Measurements from ENCODE around the gene CT55. TPM values are rescaled to one million over a fixed set of nuclear protein-coding genes. Genes with fewer than 3 reads are reported as not detected.

CT55 gene
- total and polyA plus RNA-seq, 8 donors = not detected

GRCh38 chrX:135194684-135195083 lies 23.5 kb upstream of the CT55 start:
- TF ChIP-seq, protein P1, sequence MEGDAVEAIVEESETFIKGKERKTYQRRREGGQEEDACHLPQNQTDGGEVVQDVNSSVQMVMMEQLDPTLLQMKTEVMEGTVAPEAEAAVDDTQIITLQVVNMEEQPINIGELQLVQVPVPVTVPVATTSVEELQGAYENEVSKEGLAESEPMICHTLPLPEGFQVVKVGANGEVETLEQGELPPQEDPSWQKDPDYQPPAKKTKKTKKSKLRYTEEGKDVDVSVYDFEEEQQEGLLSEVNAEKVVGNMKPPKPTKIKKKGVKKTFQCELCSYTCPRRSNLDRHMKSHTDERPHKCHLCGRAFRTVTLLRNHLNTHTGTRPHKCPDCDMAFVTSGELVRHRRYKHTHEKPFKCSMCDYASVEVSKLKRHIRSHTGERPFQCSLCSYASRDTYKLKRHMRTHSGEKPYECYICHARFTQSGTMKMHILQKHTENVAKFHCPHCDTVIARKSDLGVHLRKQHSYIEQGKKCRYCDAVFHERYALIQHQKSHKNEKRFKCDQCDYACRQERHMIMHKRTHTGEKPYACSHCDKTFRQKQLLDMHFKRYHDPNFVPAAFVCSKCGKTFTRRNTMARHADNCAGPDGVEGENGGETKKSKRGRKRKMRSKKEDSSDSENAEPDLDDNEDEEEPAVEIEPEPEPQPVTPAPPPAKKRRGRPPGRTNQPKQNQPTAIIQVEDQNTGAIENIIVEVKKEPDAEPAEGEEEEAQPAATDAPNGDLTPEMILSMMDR (IDR thresholded peaks at IDR 0.05) = no peak
- no peak for TF ChIP-seq POLR2A (IDR thresholded peaks at IDR 0.05)
- no peak for TF ChIP-seq EP300 (IDR thresholded peaks at IDR 0.05)
- TF ChIP-seq POLR2AphosphoS5 (IDR thresholded peaks at IDR 0.05) = no peak
- no peak for DNase-seq
- Histone ChIP-seq H3K27me3 (peaks cover 0 to 6% (median 0%) of the 10 kb centered on the region in 3 donors), H3K27ac (no peak overlapping the region), H3K9me3 (no peaks in the 10 kb centered on the region), H3K4me3 (no peak overlapping the region), H3K4me1 (no peaks in the 10 kb centered on the region), H3K36me3 (no peaks in the 10 kb centered on the region)
- intact Hi-C loops (cut with DNase I; ENCODE audit: low total_unique reads) = no loop called here
- WGBS, 5 donors = 74 to 88% (median 85%) methylated on average over 12 to 16 of the region's 16 CpGs; no CpG with 5 or more reads in 1 of the 5 donors

DNA sequence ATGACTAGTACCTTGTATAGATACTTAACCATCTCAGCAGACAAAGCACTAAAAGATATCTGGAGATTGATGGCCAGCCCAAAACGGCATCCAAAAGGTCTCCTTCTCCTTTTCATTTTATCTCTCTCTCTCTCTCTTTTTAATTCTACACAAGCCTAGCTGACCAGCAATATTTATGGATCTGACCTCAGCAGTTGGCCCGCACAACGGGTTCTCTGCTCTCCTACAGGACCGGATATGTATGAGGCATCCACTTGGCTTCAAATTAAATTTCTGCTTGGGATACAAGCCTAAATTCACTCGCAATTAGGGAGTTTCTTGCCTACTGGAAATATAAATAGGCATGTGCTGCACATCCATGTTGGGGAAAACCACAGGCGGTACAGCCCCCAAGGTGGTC lies 22.5 kb upstream of the CT55 start:
- Histone ChIP-seq H3K4me1 (no peaks in the 10 kb centered on the region), H3K4me3 (no peak overlapping the region), H3K9me3 (no peaks in the 10 kb centered on the region), H3K36me3 (no peaks in the 10 kb centered on the region), H3K27me3 (peaks cover 0 to 1% (median 0%) of the 10 kb centered on the region in 3 donors), H3K27ac (no peak overlapping the region)
- WGBS, 5 donors = 76 to 96% (median 80%) methylated on average over 4 to 6 of the region's 6 CpGs
- DNase-seq = no peak
- intact Hi-C loops (cut with DNase I; ENCODE audit: low total_unique reads) = no loop called here
- no peak for TF ChIP-seq POLR2AphosphoS5 (IDR thresholded peaks at IDR 0.05)
- TF ChIP-seq, protein P1 (IDR thresholded peaks at IDR 0.05) = no peak
- no peak for TF ChIP-seq EP300 (IDR thresholded peaks at IDR 0.05)
- no peak for TF ChIP-seq POLR2A (IDR thresholded peaks at IDR 0.05)

DNA sequence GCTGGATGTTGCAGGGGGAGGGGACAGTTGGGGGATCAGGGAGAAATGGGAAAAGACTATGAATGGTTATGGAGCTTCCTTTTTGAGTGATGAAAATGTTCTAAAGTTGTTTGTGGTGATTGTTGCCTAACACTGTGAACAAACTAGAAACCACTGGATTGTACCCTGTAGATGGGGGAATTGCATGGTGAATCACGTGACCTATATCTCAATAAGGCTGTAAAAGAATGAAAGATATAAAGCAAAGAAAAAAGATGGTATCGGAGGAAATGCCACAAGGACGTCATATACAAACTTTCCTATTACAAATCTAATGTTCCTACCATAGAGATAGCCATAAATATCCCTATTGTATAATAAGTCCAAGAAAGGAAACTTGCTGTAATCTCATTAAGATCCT lies 20.6 kb upstream of the CT55 start:
- H3K27ac ChIP-seq = no peak overlapping the region
- no peak overlapping the region for H3K4me3 ChIP-seq
- no peaks in the 10 kb centered on the region for H3K4me1 ChIP-seq
- 50 to 77% (median 59%) methylated on average over 3 of the region's 3 CpGs for WGBS, 5 donors
- H3K9me3 ChIP-seq = no peaks in the 10 kb centered on the region
- intact Hi-C loops (cut with DNase I; ENCODE audit: low total_unique reads) = no loop called here
- no peaks in the 10 kb centered on the region for H3K36me3 ChIP-seq
- TF ChIP-seq, protein P1 (IDR thresholded peaks at IDR 0.05) = no peak
- no peak for TF ChIP-seq POLR2A (IDR thresholded peaks at IDR 0.05)
- TF ChIP-seq EP300 (IDR thresholded peaks at IDR 0.05) = no peak
- no peak for TF ChIP-seq POLR2AphosphoS5 (IDR thresholded peaks at IDR 0.05)
- H3K27me3 ChIP-seq = no peaks in the 10 kb centered on the region
- DNase-seq = no peak

GRCh38 chrX:135185795-135186443 lies 14.7 kb upstream of the CT55 start:
- H3K4me3 ChIP-seq = no peak overlapping the region
- no peaks in the 10 kb centered on the region for H3K4me1 ChIP-seq
- TF ChIP-seq POLR2AphosphoS5 (IDR thresholded peaks at IDR 0.05) = no peak
- no peak for TF ChIP-seq EP300 (IDR thresholded peaks at IDR 0.05)
- TF ChIP-seq POLR2A (IDR thresholded peaks at IDR 0.05) = no peak
- TF ChIP-seq, protein P1 (IDR thresholded peaks at IDR 0.05) = peak in 1 of 7 experiments; percentile 17
- peak in 1 of 2 donors; percentile 67 for DNase-seq
- no peaks in the 10 kb centered on the region for H3K27me3 ChIP-seq
- intact Hi-C loops (cut with DNase I; ENCODE audit: low total_unique reads) = no loop called here
- H3K36me3 ChIP-seq = no peaks in the 10 kb centered on the region
- H3K9me3 ChIP-seq = no peaks in the 10 kb centered on the region
- no peak overlapping the region for H3K27ac ChIP-seq
- WGBS, 5 donors = 40 to 46% (median 44%) methylated on average over 7 to 8 of the region's 8 CpGs
